NB4 (cell line): ENCODE measurements around the gene LRMDA.

Experiments
- DNase-seq: peaks from one replicate; pipeline ENCODE4 v3.0.0; 2010; ENCODE audit warnings: low read depth
- H3K4me3 ChIP-seq: one replicate; pipeline ENCODE4 v1.5.1; 2011; ENCODE audit warnings: mild to moderate bottlenecking, low read depth, low read length, moderate library complexity
- MYC ChIP-seq: IDR thresholded peaks from 2 replicates; pipeline ENCODE4 v1.6.1; 2011; ENCODE audit warnings: low read depth, low read length
- POLR2A ChIP-seq: IDR thresholded peaks from 2 replicates; pipeline ENCODE4 v1.6.1; 2011; ENCODE audit warnings: mild to moderate bottlenecking; ENCODE audit not compliant: insufficient read length; ENCODE audit errors: extremely low read depth
- TF ChIP-seq, protein P1 (sequence below): IDR thresholded peaks from one replicate; pipeline ENCODE4 v1.5.1; 2012; ENCODE audit warnings: low read depth, low read length
- TF ChIP-seq, protein P2 (sequence below): IDR thresholded peaks from 2 replicates; pipeline ENCODE4 v1.6.1; 2011; ENCODE audit warnings: low read depth, low read length

LRMDA gene

DNA sequence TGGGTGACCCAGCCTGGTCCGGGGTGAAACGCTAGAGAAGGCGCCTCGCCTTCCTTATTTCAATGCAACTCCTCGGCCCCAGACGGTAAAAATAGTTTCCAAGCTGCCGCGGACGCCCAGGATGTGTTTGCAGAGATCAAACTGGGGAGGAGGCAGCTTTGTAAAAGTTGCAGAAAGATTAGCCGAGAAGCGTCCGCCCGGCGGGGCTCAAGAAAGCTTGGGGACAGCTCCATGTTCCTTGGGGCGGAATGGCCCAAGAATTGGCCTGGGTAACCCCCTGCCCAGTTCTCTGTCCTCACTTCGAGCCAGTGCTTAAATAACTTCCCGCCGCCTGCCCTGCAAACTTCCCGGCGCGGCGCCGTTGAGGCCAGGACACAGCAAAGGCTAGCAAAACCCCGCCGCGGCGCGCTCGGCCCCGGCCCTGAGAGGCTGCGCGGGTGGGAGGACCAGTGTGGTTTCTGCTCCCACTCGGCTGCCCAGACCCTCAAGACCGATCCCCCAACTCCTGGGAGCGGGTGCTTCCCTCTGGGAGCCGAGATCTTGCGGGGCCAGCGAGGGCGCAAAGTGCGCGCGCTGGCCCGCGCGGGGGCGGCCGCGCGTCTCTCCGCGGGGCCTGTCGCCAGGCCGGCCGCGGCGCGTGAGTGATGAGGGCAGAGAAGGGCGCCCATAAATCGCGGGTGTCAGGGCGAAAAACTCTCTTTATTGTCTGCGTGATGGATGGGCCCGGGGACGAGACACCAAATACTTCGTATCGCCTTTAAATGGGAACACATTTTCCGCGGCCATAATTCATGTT is 23.5 kb upstream of the LRMDA start:
- peak overlapping the region; percentile 77 for H3K4me3 ChIP-seq
- no peak for TF ChIP-seq MYC
- TF ChIP-seq, protein P1, sequence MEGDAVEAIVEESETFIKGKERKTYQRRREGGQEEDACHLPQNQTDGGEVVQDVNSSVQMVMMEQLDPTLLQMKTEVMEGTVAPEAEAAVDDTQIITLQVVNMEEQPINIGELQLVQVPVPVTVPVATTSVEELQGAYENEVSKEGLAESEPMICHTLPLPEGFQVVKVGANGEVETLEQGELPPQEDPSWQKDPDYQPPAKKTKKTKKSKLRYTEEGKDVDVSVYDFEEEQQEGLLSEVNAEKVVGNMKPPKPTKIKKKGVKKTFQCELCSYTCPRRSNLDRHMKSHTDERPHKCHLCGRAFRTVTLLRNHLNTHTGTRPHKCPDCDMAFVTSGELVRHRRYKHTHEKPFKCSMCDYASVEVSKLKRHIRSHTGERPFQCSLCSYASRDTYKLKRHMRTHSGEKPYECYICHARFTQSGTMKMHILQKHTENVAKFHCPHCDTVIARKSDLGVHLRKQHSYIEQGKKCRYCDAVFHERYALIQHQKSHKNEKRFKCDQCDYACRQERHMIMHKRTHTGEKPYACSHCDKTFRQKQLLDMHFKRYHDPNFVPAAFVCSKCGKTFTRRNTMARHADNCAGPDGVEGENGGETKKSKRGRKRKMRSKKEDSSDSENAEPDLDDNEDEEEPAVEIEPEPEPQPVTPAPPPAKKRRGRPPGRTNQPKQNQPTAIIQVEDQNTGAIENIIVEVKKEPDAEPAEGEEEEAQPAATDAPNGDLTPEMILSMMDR: peak; percentile 0
- DNase-seq: peak; percentile 63

- peak; percentile 59 for DNase-seq
- TF ChIP-seq, protein P1: no peak
- no peak for TF ChIP-seq POLR2A
- TF ChIP-seq, protein P2, sequence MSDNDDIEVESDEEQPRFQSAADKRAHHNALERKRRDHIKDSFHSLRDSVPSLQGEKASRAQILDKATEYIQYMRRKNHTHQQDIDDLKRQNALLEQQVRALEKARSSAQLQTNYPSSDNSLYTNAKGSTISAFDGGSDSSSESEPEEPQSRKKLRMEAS: no peak
- no peak for TF ChIP-seq MYC
- peak overlapping the region; percentile 77 for H3K4me3 ChIP-seq
These were observed 22.9 kb upstream of the LRMDA start for GRCh38 chr10:75408509-75408875.

DNA sequence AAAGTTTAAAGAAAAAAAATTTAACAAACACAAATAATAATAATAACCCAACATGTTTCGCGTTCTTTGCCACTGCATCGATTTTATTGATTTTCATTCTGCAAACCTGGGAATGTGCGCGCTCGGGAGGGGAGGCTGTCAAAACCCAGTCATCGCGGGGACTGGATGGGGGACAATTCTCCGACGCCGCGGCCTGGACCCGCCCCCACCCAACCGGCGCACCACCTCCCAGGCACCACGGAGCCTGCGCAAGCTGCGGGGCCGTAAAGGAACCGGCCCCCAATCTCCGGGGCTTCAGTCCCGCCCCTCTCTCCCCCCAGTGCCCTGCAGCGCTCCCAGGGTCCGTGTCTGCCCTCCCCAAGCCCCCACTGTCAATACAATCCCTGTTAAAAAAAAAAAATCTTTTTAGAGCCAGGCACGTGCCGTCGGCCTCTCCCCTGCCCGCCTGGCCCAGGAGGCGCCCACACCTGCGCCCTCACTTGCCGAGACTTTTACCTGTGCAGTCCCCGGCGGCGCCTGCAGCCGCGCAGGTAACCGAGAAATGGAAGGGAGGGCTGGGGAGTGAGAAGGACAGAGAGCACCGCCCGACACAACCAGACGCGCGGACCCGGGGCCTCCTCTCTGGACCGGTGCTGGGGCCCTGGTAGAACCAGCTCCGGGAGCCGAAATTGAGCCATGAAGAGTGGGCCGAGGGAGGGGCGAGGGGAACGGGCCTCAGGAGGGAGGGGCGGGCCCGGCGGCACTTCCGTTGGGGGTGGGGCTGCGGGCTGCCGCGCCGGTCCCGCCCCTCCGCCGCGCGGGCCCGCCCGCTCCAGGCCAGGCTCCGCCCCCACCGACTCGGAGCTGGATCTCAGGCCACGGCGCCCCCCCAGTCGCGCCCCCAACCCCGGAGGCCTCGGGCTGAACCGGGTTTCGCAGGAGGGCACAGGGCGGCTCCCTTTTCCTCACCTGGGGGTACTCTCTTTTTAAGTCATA is 22.2 kb upstream of the LRMDA start:
- DNase-seq: peak; percentile 91

GRCh38 chr10:75410132-75411005 is 21.1 kb upstream of the LRMDA start:
- H3K4me3 ChIP-seq: no peak overlapping the region
- TF ChIP-seq MYC (no peak; the same call in 1 of the 2 replicates), POLR2A (no peak)
- TF ChIP-seq, protein P1: no peak
- TF ChIP-seq, protein P2: no peak; the same call in 1 of the 2 replicates
- DNase-seq: no peak

More for the DNA sequence above, 22.2 kb upstream of the LRMDA start:
- peak overlapping the region; percentile 77 for H3K4me3 ChIP-seq
- TF ChIP-seq, protein P2: 0 out of 2 replicates have a peak, but pooled peaks have one; percentile 22
- TF ChIP-seq, protein P1: no peak
- TF ChIP-seq POLR2A (peak; percentile 22), MYC (peak; percentile 51)

- no peak overlapping the region for H3K4me3 ChIP-seq
- DNase-seq: no peak
- no peak for TF ChIP-seq POLR2A
- TF ChIP-seq, protein P2: no peak
- TF ChIP-seq MYC: no peak
- TF ChIP-seq, protein P1: no peak
These were observed 16.9 kb upstream of the LRMDA start for GRCh38 chr10:75414527-75414926.
